HG03575 (cell line): ENCODE results near the gene NME7.
"Not testable (repeated sequence)": the region's sequence is repeated elsewhere in the genome, so short reads cannot be mapped to it uniquely, and the experiment has no call there.

Experiments
- ATAC-seq: cut with Tn5 transposase; IDR thresholded peaks from one replicate; pipeline ENCODE4 v1.9.1; 2021; ENCODE audit not compliant: unreplicated experiment, insufficient number of reproducible peaks, low FRiP score; ENCODE audit errors: extremely low read depth

The NME7 gene

DNA sequence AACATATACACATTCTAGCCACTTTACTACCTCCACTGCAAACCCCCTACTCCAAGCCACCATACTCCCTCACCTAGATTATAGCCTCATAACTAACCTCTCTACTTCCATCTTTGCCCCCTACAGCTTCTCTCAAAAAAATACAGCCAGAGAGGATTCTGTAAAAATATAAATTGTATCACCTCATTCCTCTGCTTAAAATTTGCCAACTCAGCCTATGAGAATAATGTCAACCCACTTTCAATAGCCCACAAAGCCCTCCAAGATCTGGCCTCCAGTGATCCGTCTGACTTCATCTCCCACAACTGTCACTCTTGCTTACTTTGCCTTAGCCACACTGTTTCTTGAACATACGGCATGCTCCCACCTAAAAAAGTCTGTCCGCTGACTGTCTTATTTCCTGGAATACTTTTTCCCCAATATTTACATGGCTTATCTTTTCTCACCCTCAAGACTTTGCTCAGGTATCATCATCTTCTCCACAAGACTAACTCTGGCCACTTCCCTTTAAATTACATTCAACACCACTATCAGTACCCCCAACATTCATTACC is 21.5 kb downstream of the NME7 start:
- ATAC-seq, result no peak

GRCh38 chr1:169345511-169345910 is 22.1 kb downstream of the NME7 start:
- ATAC-seq, result no peak

DNA sequence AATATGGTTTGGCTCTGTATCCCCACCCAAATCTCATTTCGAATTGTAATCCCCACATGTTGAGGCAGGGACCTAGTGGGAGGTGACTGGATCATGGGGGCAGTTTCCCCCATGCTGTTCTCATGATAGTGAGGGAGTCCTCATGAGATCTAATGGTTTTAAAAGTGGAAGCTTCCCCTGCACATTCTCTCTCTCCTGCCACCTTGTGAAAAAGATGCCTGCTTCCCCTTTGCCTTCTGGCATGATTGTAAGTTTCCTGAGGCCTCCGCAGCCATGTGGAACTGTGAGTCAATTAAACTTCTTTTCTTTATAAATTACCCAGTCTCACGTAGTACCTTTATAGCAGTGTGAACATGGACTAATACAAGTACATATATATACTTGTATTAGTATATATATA is 25.5 kb downstream of the NME7 start:
- not testable (repeated sequence) for ATAC-seq

DNA sequence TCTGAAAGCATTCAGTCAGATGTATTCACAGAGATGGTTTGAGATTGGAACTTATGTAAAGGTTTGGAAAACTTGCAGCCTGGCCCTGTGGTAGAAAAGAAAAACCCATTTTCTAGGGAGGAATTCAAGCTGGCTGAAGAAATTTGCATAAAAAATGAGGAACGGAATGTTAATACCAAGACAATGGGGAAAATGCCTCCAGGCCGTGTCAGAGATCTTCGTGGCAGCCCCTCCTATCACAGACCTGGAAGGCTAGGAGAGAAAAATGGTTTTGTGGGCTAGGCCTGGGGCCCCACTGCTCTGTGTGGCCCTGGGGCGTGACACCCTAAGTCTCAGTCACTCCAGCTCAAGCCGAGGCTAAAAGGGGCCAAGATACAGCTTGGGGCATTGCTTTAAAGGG is 26.7 kb downstream of the NME7 start:
- ATAC-seq, result no peak

- no peak for ATAC-seq
Observed at GRCh38 chr1:169339773-169340172, 27.8 kb downstream of the NME7 start.

DNA sequence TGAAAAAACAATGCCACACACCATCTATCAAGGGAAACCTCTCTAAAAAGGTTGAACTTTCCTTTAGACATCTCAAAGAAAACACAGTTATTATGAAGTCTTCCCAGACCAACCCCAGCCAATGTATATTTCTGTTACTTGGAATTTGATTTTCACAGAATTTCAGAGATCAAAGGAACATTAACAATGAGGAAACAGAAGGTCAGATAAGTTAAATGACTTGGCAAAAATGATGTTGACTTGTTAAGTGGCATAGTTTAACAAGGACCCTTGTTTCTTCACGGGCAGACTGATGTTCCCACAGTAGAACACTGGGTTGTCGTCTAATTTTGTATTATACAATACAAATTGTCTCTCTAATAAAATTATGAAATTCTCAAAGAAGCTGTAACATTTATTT is 29.0 kb downstream of the NME7 start:
- ATAC-seq, result no peak

DNA sequence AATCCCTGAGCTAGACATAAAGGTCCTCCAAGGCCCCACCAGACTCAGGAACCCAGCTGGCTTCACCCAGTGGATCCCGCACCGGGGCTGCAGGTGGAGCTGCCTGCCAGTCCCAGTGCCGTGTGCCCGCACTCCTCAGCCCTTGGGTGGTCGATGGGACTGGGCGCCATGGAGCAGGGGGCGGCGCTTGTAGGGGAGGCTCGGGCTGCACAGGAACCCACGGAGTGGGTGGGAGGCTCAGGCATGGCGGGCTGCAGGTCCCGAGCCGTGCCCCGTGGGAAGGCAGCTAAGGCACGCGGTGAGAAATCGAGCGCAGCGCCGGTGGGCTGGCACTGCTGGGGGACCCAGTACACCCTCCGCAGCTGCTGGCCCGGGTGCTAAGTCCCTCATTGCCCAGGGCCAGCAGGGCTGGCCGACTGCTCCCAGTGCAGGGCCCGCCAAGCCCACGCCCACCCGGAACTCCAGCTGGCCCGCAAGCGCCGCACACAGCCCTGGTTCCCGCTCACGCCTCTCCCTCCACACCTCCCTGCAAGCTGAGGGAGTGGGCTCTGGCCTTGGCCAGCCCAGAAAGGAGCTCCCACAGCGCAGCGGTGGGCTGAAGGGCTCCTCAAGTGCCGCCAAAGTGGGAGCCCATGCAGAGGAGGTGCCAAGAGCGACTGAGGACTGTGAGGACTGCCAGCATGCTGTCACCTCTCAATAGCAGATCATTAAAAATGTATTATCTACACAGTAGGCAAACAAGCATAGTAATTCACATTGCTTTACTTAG is 30.5 kb downstream of the NME7 start:
- not testable (repeated sequence) for ATAC-seq

DNA sequence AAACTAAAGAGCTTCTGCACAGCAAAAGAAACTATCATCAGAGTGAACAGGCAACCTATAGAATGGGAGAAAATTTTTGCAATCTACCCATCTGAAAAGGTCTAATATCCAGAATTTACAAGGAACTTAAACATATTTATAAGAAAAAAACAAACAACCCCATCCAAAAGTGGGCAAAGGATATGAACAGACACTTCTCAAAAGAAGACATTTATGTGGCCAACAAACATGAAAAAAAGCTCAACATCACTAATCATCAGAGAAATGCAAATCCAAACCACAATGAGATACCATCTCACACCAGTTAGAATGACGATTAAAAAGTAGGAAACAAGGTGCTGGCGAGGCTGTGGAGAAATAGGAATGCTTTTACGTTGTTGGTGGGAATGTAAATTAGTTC is 32.9 kb downstream of the NME7 start:
- not testable (repeated sequence) for ATAC-seq

- ATAC-seq, result no peak
Observed at GRCh38 chr1:169330927-169331326, 36.7 kb downstream of the NME7 start.

GRCh38 chr1:169329383-169329782 is 38.2 kb downstream of the NME7 start:
- ATAC-seq, result no peak

DNA sequence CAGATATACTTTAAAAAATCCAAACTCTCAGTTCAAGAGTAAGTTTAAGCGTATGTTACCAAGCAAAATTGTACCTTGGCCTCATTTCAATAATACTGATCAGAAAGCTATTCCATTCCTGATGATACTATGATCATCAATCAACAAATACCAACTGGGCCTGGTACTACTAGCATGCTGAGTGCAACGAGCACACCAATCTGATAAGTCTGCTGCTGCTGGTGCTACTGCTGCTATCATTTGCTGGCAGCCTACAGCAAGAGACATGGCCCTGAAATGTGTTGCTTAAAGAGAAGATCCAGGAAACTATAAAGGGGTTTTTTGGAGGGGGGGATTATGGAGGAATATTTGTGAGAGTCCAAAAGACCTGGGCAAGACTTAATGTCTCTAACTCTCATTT is 39.7 kb downstream of the NME7 start:
- ATAC-seq, result no peak

DNA sequence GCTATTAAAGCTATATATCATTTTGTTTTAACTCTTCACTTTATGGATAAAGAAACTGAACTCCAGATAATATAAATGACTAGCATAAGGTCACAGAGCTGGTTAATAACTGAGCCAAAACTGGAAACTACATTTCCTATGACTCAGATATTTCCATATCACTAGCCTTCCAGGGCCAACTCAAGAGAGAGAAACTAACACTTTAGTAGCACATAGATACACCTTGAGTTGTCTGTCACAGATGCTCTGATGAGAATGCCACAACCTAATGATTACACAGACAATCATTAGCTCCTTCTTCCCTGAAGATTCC is 40.7 kb downstream of the NME7 start:
- no peak for ATAC-seq

- ATAC-seq, result no peak
Observed at GRCh38 chr1:169326261-169326955, 41.2 kb downstream of the NME7 start.

GRCh38 chr1:169325117-169325516 is 42.5 kb downstream of the NME7 start:
- ATAC-seq, result no peak

GRCh38 chr1:169322138-169322537 is 45.5 kb downstream of the NME7 start:
- ATAC-seq, result no peak

- ATAC-seq, result no peak
Observed at GRCh38 chr1:169321539-169321938, 46.1 kb downstream of the NME7 start.

GRCh38 chr1:169318536-169319244 is 48.9 kb downstream of the NME7 start:
- ATAC-seq, result no peak

- no peak for ATAC-seq
Observed at GRCh38 chr1:169316556-169316955, 51.0 kb downstream of the NME7 start.

- no peak for ATAC-seq
Observed at GRCh38 chr1:169312084-169312954, 55.3 kb downstream of the NME7 start.
